NCI-H1092 (cell line): ENCODE measurements around the gene OXNAD1.
"Not testable (repeated sequence)": the region's sequence is repeated elsewhere in the genome, so short reads cannot be mapped to it uniquely, and the experiment has no call there.

ENCODE experiments used
- DNase-seq: peaks from one replicate; lab custom pipeline; 2025; lab: John Stamatoyannopoulos, UW

The OXNAD1 gene

GRCh38 chr3:16304061-16305010 is 39.3 kb downstream of the OXNAD1 start:
- no peak for DNase-seq

GRCh38 chr3:16305111-16305541 is 40.1 kb downstream of the OXNAD1 start:
- no peak for DNase-seq

GRCh38 chr3:16307832-16308531 is 43.0 kb downstream of the OXNAD1 start:
- no peak for DNase-seq

- DNase-seq = no peak
Measured at GRCh38 chr3:16308727-16309126, 43.7 kb downstream of the OXNAD1 start.

- DNase-seq = no peak
Measured at GRCh38 chr3:16309558-16309957, 44.5 kb downstream of the OXNAD1 start.

- not testable (repeated sequence) for DNase-seq
Measured at GRCh38 chr3:16310486-16310885, 45.5 kb downstream of the OXNAD1 start.

GRCh38 chr3:16311960-16312451 is 47.0 kb downstream of the OXNAD1 start:
- DNase-seq = no peak

GRCh38 chr3:16313886-16314645 is 49.1 kb downstream of the OXNAD1 start:
- no peak for DNase-seq

- DNase-seq = no peak
Measured at GRCh38 chr3:16315623-16316022, 50.6 kb downstream of the OXNAD1 start.

GRCh38 chr3:16316396-16316795 is 51.4 kb downstream of the OXNAD1 start:
- DNase-seq = no peak

GRCh38 chr3:16316847-16317560 is 52.0 kb downstream of the OXNAD1 start:
- no peak for DNase-seq

- no peak for DNase-seq
Measured at GRCh38 chr3:16317561-16317945, 52.5 kb downstream of the OXNAD1 start.

- DNase-seq = no peak
Measured at GRCh38 chr3:16318176-16318575, 53.2 kb downstream of the OXNAD1 start.

- DNase-seq = no peak
Measured at GRCh38 chr3:16319307-16319706, 54.3 kb downstream of the OXNAD1 start.

GRCh38 chr3:16319723-16320122 is 54.7 kb downstream of the OXNAD1 start:
- no peak for DNase-seq

GRCh38 chr3:16320711-16321110 is 55.7 kb downstream of the OXNAD1 start:
- DNase-seq = no peak

- DNase-seq = no peak
Measured at GRCh38 chr3:16322189-16322588, 57.2 kb downstream of the OXNAD1 start.

GRCh38 chr3:16323737-16324136 is 58.7 kb downstream of the OXNAD1 start:
- no peak for DNase-seq

GRCh38 chr3:16325850-16326249 is 60.8 kb downstream of the OXNAD1 start:
- DNase-seq = no peak

GRCh38 chr3:16326724-16327349 is 61.8 kb downstream of the OXNAD1 start:
- DNase-seq = no peak

- DNase-seq = no peak
Measured at GRCh38 chr3:16328124-16328523, 63.1 kb downstream of the OXNAD1 start.
